HEK293 (cell line): ENCODE data around the gene IGFBP2.

Source experiments
- TRIM28 ChIP-seq: IDR thresholded peaks from 2 replicates; pipeline ENCODE4 v1.6.1; 2011; ENCODE audit warnings: low read length, control low read depth, borderline replicate concordance
- ZNF239 ChIP-seq: fragments of 450-650 bp; formaldehyde crosslinking; IDR thresholded peaks from 2 replicates; pipeline ENCODE4 v1.5.1; 2016; ENCODE audit warnings: missing biosample characterization, missing genetic modification characterization
- ZNF747 ChIP-seq: fragments of 450-650 bp; formaldehyde crosslinking; IDR thresholded peaks from 2 replicates; pipeline ENCODE4 v1.5.1; 2016; ENCODE audit warnings: missing biosample characterization, missing genetic modification characterization
- TF ChIP-seq, protein P1 (sequence below): fragments of 450-650 bp; formaldehyde crosslinking; IDR thresholded peaks from 2 replicates; pipeline ENCODE4 v1.5.1; 2016; ENCODE audit warnings: missing biosample characterization, missing genetic modification characterization
- TF ChIP-seq, protein P2 (sequence below): fragments of 450-650 bp; formaldehyde crosslinking; IDR thresholded peaks from 2 replicates; pipeline ENCODE4 v1.5.1; 2016; ENCODE audit warnings: missing biosample characterization, missing genetic modification characterization
- TF ChIP-seq, protein P3 (sequence below): fragments of 450-650 bp; formaldehyde crosslinking; IDR thresholded peaks from 2 replicates; pipeline ENCODE4 v1.5.1; 2017; ENCODE audit warnings: missing biosample characterization, missing genetic modification characterization
- TF ChIP-seq, protein P4 (sequence below): fragments of 450-650 bp; formaldehyde crosslinking; IDR thresholded peaks from 2 replicates; pipeline ENCODE4 v1.5.1; 2016; ENCODE audit warnings: missing biosample characterization, missing genetic modification characterization

DNA sequence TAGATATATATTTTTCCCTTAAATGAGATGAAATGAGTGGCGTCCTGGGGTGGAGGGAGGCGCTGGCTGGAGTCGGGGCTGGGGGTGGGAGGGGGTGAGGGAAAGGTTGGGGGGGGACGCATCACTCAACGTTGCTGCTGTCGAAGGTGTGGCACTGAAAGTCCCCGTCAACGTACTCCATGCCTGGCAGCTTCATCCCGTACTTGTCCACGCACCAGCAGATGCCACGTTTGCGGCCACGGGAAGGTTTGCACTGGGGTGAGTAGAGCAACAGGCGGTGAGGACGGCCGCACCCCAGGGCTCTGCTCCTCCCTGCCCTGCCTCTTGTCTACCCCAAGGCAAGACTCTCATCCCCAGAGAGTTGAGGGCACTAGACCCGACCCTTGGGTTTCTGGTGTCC is 43.4 kb downstream of the IGFBP2 start:
- TF ChIP-seq, protein P1, sequence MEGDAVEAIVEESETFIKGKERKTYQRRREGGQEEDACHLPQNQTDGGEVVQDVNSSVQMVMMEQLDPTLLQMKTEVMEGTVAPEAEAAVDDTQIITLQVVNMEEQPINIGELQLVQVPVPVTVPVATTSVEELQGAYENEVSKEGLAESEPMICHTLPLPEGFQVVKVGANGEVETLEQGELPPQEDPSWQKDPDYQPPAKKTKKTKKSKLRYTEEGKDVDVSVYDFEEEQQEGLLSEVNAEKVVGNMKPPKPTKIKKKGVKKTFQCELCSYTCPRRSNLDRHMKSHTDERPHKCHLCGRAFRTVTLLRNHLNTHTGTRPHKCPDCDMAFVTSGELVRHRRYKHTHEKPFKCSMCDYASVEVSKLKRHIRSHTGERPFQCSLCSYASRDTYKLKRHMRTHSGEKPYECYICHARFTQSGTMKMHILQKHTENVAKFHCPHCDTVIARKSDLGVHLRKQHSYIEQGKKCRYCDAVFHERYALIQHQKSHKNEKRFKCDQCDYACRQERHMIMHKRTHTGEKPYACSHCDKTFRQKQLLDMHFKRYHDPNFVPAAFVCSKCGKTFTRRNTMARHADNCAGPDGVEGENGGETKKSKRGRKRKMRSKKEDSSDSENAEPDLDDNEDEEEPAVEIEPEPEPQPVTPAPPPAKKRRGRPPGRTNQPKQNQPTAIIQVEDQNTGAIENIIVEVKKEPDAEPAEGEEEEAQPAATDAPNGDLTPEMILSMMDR (tag by site-specific recombination): no peak
- TF ChIP-seq, protein P2, sequence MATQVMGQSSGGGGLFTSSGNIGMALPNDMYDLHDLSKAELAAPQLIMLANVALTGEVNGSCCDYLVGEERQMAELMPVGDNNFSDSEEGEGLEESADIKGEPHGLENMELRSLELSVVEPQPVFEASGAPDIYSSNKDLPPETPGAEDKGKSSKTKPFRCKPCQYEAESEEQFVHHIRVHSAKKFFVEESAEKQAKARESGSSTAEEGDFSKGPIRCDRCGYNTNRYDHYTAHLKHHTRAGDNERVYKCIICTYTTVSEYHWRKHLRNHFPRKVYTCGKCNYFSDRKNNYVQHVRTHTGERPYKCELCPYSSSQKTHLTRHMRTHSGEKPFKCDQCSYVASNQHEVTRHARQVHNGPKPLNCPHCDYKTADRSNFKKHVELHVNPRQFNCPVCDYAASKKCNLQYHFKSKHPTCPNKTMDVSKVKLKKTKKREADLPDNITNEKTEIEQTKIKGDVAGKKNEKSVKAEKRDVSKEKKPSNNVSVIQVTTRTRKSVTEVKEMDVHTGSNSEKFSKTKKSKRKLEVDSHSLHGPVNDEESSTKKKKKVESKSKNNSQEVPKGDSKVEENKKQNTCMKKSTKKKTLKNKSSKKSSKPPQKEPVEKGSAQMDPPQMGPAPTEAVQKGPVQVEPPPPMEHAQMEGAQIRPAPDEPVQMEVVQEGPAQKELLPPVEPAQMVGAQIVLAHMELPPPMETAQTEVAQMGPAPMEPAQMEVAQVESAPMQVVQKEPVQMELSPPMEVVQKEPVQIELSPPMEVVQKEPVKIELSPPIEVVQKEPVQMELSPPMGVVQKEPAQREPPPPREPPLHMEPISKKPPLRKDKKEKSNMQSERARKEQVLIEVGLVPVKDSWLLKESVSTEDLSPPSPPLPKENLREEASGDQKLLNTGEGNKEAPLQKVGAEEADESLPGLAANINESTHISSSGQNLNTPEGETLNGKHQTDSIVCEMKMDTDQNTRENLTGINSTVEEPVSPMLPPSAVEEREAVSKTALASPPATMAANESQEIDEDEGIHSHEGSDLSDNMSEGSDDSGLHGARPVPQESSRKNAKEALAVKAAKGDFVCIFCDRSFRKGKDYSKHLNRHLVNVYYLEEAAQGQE (tag by site-specific recombination): no peak
- TF ChIP-seq TRIM28 (no peak), ZNF239 (tag by site-specific recombination) (no peak), ZNF747 (tag by site-specific recombination) (no peak)
- TF ChIP-seq, protein P3, sequence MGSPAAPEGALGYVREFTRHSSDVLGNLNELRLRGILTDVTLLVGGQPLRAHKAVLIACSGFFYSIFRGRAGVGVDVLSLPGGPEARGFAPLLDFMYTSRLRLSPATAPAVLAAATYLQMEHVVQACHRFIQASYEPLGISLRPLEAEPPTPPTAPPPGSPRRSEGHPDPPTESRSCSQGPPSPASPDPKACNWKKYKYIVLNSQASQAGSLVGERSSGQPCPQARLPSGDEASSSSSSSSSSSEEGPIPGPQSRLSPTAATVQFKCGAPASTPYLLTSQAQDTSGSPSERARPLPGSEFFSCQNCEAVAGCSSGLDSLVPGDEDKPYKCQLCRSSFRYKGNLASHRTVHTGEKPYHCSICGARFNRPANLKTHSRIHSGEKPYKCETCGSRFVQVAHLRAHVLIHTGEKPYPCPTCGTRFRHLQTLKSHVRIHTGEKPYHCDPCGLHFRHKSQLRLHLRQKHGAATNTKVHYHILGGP (tag by site-specific recombination): no peak
- TF ChIP-seq, protein P4, sequence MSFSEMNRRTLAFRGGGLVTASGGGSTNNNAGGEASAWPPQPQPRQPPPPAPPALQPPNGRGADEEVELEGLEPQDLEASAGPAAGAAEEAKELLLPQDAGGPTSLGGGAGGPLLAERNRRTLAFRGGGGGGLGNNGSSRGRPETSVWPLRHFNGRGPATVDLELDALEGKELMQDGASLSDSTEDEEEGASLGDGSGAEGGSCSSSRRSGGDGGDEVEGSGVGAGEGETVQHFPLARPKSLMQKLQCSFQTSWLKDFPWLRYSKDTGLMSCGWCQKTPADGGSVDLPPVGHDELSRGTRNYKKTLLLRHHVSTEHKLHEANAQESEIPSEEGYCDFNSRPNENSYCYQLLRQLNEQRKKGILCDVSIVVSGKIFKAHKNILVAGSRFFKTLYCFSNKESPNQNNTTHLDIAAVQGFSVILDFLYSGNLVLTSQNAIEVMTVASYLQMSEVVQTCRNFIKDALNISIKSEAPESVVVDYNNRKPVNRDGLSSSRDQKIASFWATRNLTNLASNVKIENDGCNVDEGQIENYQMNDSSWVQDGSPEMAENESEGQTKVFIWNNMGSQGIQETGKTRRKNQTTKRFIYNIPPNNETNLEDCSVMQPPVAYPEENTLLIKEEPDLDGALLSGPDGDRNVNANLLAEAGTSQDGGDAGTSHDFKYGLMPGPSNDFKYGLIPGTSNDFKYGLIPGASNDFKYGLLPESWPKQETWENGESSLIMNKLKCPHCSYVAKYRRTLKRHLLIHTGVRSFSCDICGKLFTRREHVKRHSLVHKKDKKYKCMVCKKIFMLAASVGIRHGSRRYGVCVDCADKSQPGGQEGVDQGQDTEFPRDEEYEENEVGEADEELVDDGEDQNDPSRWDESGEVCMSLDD (tag by site-specific recombination): no peak
